Peyer's patch (tissue), 4 donors: Measurements from ENCODE around the gene ANKFN1. TPM values are rescaled to one million over a fixed set of nuclear protein-coding genes. Genes with fewer than 3 reads are reported as not detected.

Experiments used
- DNase-seq, 3 donors: peaks; one replicate each; pipeline ENCODE4 v3.0.0-alpha.2; 2017 to 2019
- H3K27ac ChIP-seq, 4 donors: fragments of 200-600 bp; sonication (generic); one replicate each; pipeline ENCODE4 v1.5.1; 2016 to 2019
- H3K27me3 ChIP-seq, 2 donors: fragments of 200-600 bp; sonication (generic); one replicate each; pipeline ENCODE4 v1.5.1; 2019
- H3K36me3 ChIP-seq, 3 donors: fragments of 200-600 bp; sonication (generic); one replicate each; pipeline ENCODE4 v1.5.1; 2016 to 2019
- H3K4me1 ChIP-seq, 4 donors: fragments of 200-600 bp; sonication (generic); one replicate each; pipeline ENCODE4 v1.5.1; 2016 to 2019
- H3K4me3 ChIP-seq, 4 donors: fragments of 200-600 bp; sonication (generic); 1 replicate in 3 of 4; 2 replicates in 1 of 4; pipeline ENCODE4 v1.5.1; 2016 to 2019; ENCODE audit warnings: mild to moderate bottlenecking in 1 of 4
- H3K9me3 ChIP-seq, 4 donors: fragments of 200-600 bp; sonication (generic); one replicate each; pipeline ENCODE4 v1.5.1; 2016 to 2019; ENCODE audit warnings: mild to moderate bottlenecking in 1 of 4
- CTCF ChIP-seq, 6 experiments: fragments of 450-650 bp in 4 of 6; fragments of 200-600 bp in 2 of 6; sonication (generic) in 1 of 6; IDR thresholded peaks; one replicate each; pipeline ENCODE4 v1.5.1; 2017 to 2019; ENCODE audit warnings: antibody characterized with exemption in 6 of 6, mild to moderate bottlenecking in 3 of 6, moderate library complexity in 1 of 6
- POLR2A ChIP-seq, 2 donors: fragments of 450-650 bp; IDR thresholded peaks; one replicate each; pipeline ENCODE4 v1.5.1; 2017; ENCODE audit warnings: antibody characterized with exemption in 2 of 2, mild to moderate bottlenecking in 2 of 2, moderate library complexity in 2 of 2
- total RNA-seq, 4 donors: library from RNA; depleted of rRNA; stranded (reverse); fragments of >200 nt; gene quantifications; one replicate each; pipeline ENCODE4 v1.1.0, GENCODE V29; 2016

ANKFN1 gene
- total RNA-seq, 4 donors from 2014 or later = 0.95 to 2.0 (median 1.6) TPM; not detected in 1

GRCh38 chr17:56158344-56158743, 5.1 kb downstream of the ANKFN1 start:
- no peaks in the 10 kb centered on the region for H3K27me3 ChIP-seq
- no peak for DNase-seq
- H3K9me3 ChIP-seq = no peaks in the 10 kb centered on the region
- H3K27ac ChIP-seq = no peak overlapping the region
- no peaks in the 10 kb centered on the region for H3K36me3 ChIP-seq
- no peak for TF ChIP-seq CTCF (IDR thresholded peaks at IDR 0.05)
- no peak for TF ChIP-seq POLR2A (IDR thresholded peaks at IDR 0.05)
- H3K4me3 ChIP-seq = no peak overlapping the region
- H3K4me1 ChIP-seq = no peaks in the 10 kb centered on the region

- H3K9me3 ChIP-seq = no peaks in the 10 kb centered on the region
- TF ChIP-seq POLR2A (IDR thresholded peaks at IDR 0.05) (no peak), CTCF (IDR thresholded peaks at IDR 0.05) (no peak)
- no peak overlapping the region for H3K27ac ChIP-seq
- no peak for DNase-seq
- no peak overlapping the region for H3K4me3 ChIP-seq
- H3K36me3 ChIP-seq = no peaks in the 10 kb centered on the region
- no peaks in the 10 kb centered on the region for H3K4me1 ChIP-seq
- no peaks in the 10 kb centered on the region for H3K27me3 ChIP-seq
These were observed 5.9 kb downstream of the ANKFN1 start for GRCh38 chr17:56158915-56159825.

- DNase-seq = no peak
- H3K27me3 ChIP-seq = no peaks in the 10 kb centered on the region
- H3K27ac ChIP-seq = no peak overlapping the region
- no peak overlapping the region for H3K4me3 ChIP-seq
- no peaks in the 10 kb centered on the region for H3K9me3 ChIP-seq
- H3K36me3 ChIP-seq = no peaks in the 10 kb centered on the region
- H3K4me1 ChIP-seq = no peaks in the 10 kb centered on the region
- no peak for TF ChIP-seq CTCF (IDR thresholded peaks at IDR 0.05)
- TF ChIP-seq POLR2A (IDR thresholded peaks at IDR 0.05) = no peak
These were observed 6.6 kb downstream of the ANKFN1 start for GRCh38 chr17:56159826-56160380.

GRCh38 chr17:56160422-56160821, 7.1 kb downstream of the ANKFN1 start:
- no peak for DNase-seq
- Histone ChIP-seq H3K4me3 (no peak overlapping the region), H3K9me3 (no peaks in the 10 kb centered on the region), H3K27ac (no peak overlapping the region), H3K27me3 (no peaks in the 10 kb centered on the region), H3K36me3 (no peaks in the 10 kb centered on the region), H3K4me1 (no peaks in the 10 kb centered on the region)
- TF ChIP-seq POLR2A (IDR thresholded peaks at IDR 0.05) (no peak), CTCF (IDR thresholded peaks at IDR 0.05) (no peak)

- no peaks in the 10 kb centered on the region for H3K4me1 ChIP-seq
- H3K36me3 ChIP-seq = no peaks in the 10 kb centered on the region
- no peaks in the 10 kb centered on the region for H3K9me3 ChIP-seq
- DNase-seq = no peak
- no peak overlapping the region for H3K4me3 ChIP-seq
- H3K27ac ChIP-seq = no peak overlapping the region
- no peak for TF ChIP-seq CTCF (IDR thresholded peaks at IDR 0.05)
- no peak for TF ChIP-seq POLR2A (IDR thresholded peaks at IDR 0.05)
- no peaks in the 10 kb centered on the region for H3K27me3 ChIP-seq
These were observed 11.9 kb downstream of the ANKFN1 start for GRCh38 chr17:56165072-56165641.
